Measurements from ENCODE around the gene AKAP17A. TPM values are rescaled to one million over a fixed set of nuclear protein-coding genes. Genes with fewer than 3 reads are reported as not detected.
"Not testable (repeated sequence)": the region's sequence is repeated elsewhere in the genome, so short reads cannot be mapped to it uniquely, and the experiment has no call there.

AKAP17A gene
- total RNA-seq, 2 donors from 2014 or later = 42.2 to 50.9 TPM

DNA sequence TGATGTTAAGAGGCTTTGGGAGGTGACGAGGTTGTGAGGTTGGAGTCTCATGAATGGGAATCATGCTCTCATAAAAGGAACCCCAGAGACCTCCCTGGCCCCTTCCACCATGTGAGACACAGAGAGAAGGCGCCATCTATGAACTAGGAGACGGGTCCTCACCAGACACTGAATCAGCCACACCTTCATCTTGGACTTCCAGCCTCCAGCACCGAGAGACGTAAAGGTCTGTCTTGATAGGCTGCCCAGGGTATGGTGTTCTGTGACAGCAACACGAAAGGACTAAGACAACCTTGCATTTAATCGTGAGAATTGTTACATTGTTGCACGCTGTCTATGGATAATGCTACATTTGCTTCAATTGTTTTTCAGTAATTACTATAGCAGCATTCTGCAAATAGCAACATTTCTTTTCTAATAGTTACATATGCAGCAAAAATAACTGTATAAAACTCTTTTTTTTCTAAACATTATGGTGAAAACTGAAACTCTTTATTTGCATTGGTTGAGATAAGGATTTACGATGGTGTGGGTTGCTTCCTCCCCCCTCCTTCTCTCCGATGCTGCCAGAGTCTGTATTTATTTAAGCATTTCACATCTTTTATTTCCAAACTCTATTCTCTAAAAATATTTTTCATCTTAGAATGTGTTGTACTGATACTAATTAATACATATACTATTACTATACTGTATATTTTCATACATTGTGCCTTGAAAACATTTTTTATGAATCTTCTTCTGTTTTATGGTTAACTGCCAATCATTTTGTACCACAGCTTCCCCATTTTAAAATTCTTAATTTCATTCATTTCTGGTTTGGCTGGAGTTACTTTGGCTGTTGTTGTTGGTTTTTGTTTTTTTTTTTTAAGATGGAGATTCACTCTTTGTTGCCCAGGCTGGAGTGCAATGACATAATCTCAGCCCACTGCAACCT is 26.4 kb upstream of the AKAP17A start:
- H3K27ac ChIP-seq (ENCODE audit: low read depth, low read length) = no peak overlapping the region
- H3K9me3 ChIP-seq (ENCODE audit: control insufficient read depth, low read length) = no peaks in the 10 kb centered on the region
- H3K36me3 ChIP-seq (ENCODE audit: control insufficient read depth, insufficient read depth, low read length) = no peaks in the 10 kb centered on the region
- no peaks in the 10 kb centered on the region for H3K4me1 Mint-ChIP-seq
- TF ChIP-seq, protein P1, sequence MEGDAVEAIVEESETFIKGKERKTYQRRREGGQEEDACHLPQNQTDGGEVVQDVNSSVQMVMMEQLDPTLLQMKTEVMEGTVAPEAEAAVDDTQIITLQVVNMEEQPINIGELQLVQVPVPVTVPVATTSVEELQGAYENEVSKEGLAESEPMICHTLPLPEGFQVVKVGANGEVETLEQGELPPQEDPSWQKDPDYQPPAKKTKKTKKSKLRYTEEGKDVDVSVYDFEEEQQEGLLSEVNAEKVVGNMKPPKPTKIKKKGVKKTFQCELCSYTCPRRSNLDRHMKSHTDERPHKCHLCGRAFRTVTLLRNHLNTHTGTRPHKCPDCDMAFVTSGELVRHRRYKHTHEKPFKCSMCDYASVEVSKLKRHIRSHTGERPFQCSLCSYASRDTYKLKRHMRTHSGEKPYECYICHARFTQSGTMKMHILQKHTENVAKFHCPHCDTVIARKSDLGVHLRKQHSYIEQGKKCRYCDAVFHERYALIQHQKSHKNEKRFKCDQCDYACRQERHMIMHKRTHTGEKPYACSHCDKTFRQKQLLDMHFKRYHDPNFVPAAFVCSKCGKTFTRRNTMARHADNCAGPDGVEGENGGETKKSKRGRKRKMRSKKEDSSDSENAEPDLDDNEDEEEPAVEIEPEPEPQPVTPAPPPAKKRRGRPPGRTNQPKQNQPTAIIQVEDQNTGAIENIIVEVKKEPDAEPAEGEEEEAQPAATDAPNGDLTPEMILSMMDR (conservative IDR thresholded peaks at IDR 0.05) = no peak
- H3K36me3 Mint-ChIP-seq (ENCODE audit: low read depth) = no peaks in the 10 kb centered on the region
- no peak overlapping the region for H3K4me3 ChIP-seq (ENCODE audit: low read length)
- no peak overlapping the region for H3K4me3 Mint-ChIP-seq
- peaks cover 3% of the 10 kb centered on the region for H3K27me3 Mint-ChIP-seq (ENCODE audit: insufficient read depth)
- DNase-seq = no peak
- H3K9me3 Mint-ChIP-seq = peaks cover 1% of the 10 kb centered on the region
- H3K4me1 ChIP-seq (ENCODE audit: control insufficient read depth, insufficient read depth, low read length) = no peaks in the 10 kb centered on the region
- H3K27me3 ChIP-seq (ENCODE audit: control insufficient read depth, insufficient read depth, low read length, poor library complexity, severe bottlenecking) = no peaks in the 10 kb centered on the region
- no peak overlapping the region for H3K27ac Mint-ChIP-seq
- H3K9ac ChIP-seq (ENCODE audit: extremely low read depth, low read length, poor library complexity, severe bottlenecking) = no peak overlapping the region
- WGBS, 2 experiments (ENCODE audit: insufficient coverage in 1 of 2, insufficient read length in 1 of 2) = 85% methylated on average over 7 to 8 of the region's 10 CpGs

DNA sequence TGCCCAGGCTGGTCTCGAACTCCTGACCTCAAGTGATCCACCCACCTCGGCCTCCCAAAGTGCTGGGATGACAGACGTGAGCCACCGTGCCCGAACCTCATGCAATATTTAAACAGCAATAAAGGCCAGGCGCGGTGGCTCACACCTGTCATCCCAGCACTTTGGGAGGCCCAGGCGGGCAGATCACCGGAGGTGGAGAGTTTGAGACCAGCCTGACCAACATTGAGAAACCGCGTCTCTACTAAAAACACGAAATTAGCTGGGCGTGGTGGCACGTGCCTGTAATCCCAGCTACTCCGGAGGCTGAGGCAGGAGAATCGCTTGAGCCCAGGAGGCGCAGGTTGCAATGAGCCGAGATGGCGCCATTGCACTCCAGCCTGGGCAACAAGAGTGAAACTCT is 17.2 kb upstream of the AKAP17A start:
- H3K27me3 Mint-ChIP-seq (ENCODE audit: insufficient read depth); H3K36me3 Mint-ChIP-seq (ENCODE audit: low read depth); H3K4me3 Mint-ChIP-seq: not testable (repeated sequence)

GRCh38 chrX:1576201-1576992 is 15.0 kb upstream of the AKAP17A start:
- no peak for DNase-seq
- Mint-ChIP-seq H3K27me3 (ENCODE audit: insufficient read depth) (peaks cover 3% of the 10 kb centered on the region), H3K4me3 (no peak overlapping the region), H3K36me3 (ENCODE audit: low read depth) (no peaks in the 10 kb centered on the region), H3K4me1 (no peaks in the 10 kb centered on the region), H3K27ac (no peak overlapping the region), H3K9me3 (peaks cover 4% of the 10 kb centered on the region)
- no peaks in the 10 kb centered on the region for H3K9me3 ChIP-seq (ENCODE audit: control insufficient read depth, low read length)
- H3K27ac ChIP-seq (ENCODE audit: low read depth, low read length) = no peak overlapping the region
- H3K4me1 ChIP-seq (ENCODE audit: control insufficient read depth, insufficient read depth, low read length) = no peaks in the 10 kb centered on the region
- H3K36me3 ChIP-seq (ENCODE audit: control insufficient read depth, insufficient read depth, low read length) = no peaks in the 10 kb centered on the region
- 75 to 84% methylated on average over 6 of the region's 6 CpGs for WGBS, 2 experiments (ENCODE audit: insufficient coverage in 1 of 2, insufficient read length in 1 of 2)
- no peak overlapping the region for H3K4me3 ChIP-seq (ENCODE audit: low read length)
- TF ChIP-seq, protein P1 (conservative IDR thresholded peaks at IDR 0.05) = no peak
- H3K27me3 ChIP-seq (ENCODE audit: control insufficient read depth, insufficient read depth, low read length, poor library complexity, severe bottlenecking) = no peaks in the 10 kb centered on the region
- no peak overlapping the region for H3K9ac ChIP-seq (ENCODE audit: extremely low read depth, low read length, poor library complexity, severe bottlenecking)

More for the DNA sequence above, 17.2 kb upstream of the AKAP17A start:
- not testable (repeated sequence) for H3K27ac Mint-ChIP-seq; H3K9ac ChIP-seq (ENCODE audit: extremely low read depth, low read length, poor library complexity, severe bottlenecking); H3K4me3 ChIP-seq (ENCODE audit: low read length); H3K9me3 ChIP-seq (ENCODE audit: control insufficient read depth, low read length); H3K4me1 Mint-ChIP-seq; H3K36me3 ChIP-seq (ENCODE audit: control insufficient read depth, insufficient read depth, low read length); H3K27ac ChIP-seq (ENCODE audit: low read depth, low read length); H3K27me3 ChIP-seq (ENCODE audit: control insufficient read depth, insufficient read depth, low read length, poor library complexity, severe bottlenecking); DNase-seq; H3K9me3 Mint-ChIP-seq; H3K4me1 ChIP-seq (ENCODE audit: control insufficient read depth, insufficient read depth, low read length)
- 88 to 91% methylated on average over 17 to 19 of the region's 19 CpGs for WGBS, 2 experiments (ENCODE audit: insufficient coverage in 1 of 2, insufficient read length in 1 of 2)

All from endodermal cell (in vitro differentiated cells).